Measurements from ENCODE around the gene B3GAT1. TPM values are rescaled to one million over a fixed set of nuclear protein-coding genes. Genes with fewer than 3 reads are reported as not detected.
A peak's percentile ranks its signal among the peaks of the same experiment; 100 is the strongest.

B3GAT1 gene
- polyA plus RNA-seq, 1 donor: 4.8 TPM

- DNase-seq: no peak
Measured at GRCh38 chr11:134371436-134372185, 40.4 kb downstream of the B3GAT1 start.

DNA sequence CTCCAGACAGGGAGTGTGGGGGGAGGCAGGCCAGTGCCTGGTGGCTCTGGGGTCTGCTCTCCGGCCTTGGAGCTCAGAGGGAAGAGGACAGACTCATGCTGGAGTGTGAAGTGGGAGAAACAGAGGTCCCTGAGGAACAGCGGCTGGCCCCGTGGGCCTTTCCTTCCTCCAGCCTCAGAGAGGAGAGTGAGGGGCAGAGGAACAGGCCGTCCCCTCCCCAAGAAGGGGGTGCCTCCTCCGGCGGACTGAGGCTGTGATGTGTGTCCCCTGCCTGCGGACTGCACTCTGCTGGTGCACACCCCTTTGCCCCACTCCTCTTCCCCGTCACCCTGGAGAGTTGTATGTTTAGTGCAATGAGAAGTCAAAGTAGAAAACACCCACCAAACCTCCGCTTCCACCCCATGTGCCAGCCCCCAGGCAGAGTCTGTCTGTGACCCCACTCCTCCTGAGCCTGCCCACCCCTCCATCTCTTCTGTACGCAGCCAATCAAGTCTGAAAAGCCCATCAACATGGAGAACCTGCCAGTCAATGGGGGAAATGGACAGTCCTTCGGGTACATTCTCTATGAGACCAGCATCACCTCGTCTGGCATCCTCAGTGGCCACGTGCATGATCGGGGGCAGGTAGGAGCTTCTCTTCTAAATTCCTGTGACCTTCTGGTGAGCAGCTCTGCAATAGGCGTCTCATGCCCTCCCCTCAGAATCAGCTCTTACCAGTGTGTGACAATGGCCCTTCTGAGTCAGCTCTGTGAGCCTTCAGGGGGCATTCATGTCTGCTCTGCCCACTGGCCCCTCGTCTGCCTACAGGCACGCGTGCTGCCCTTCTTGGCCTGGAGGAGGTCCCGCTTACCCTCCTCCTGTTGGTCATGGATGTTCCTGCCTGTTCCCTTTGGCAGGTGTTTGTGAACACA, 41.3 kb downstream of the B3GAT1 start:
- DNase-seq: no peak

- DNase-seq: no peak
Measured at GRCh38 chr11:134369656-134370525, 42.2 kb downstream of the B3GAT1 start.

DNA sequence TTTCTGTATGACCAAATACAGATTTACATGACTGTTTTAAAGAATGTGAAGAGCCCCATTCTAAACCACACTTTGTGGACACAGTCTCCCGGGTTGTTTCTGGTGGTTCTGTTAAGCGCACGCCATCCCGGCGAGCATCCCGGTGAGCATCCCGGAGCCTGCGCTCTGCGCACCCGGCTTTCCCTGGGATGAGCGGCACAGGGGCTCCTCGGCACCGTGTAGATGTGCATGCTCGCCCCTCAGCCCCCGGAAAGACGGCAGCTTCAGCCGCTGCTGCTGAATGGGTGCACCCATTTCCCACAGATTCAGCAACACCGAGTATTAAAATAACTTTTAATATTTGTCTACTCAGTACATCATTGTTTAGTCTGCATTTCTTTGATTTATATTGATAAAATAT, 44.3 kb downstream of the B3GAT1 start:
- no peak for DNase-seq

DNA sequence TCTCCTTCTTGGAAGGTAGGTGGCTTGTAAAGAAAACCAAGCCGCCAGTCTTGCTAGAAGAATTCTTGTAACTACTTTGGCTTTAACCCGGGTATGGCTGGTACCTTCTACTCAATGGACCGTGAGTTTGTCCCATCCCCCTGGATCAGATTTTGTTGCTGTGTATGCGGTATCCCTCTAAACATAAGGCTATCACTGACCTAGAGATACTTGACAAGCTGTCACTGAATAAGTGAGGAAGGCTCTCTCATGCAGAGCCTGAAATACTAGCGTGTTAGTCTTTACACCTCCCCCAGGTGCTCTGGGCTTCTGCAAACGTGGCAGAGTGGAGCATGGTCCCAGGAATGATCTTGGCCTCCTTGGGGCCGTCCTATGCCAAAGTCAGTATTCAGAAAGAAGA, 45.8 kb downstream of the B3GAT1 start:
- no peak for DNase-seq

DNA sequence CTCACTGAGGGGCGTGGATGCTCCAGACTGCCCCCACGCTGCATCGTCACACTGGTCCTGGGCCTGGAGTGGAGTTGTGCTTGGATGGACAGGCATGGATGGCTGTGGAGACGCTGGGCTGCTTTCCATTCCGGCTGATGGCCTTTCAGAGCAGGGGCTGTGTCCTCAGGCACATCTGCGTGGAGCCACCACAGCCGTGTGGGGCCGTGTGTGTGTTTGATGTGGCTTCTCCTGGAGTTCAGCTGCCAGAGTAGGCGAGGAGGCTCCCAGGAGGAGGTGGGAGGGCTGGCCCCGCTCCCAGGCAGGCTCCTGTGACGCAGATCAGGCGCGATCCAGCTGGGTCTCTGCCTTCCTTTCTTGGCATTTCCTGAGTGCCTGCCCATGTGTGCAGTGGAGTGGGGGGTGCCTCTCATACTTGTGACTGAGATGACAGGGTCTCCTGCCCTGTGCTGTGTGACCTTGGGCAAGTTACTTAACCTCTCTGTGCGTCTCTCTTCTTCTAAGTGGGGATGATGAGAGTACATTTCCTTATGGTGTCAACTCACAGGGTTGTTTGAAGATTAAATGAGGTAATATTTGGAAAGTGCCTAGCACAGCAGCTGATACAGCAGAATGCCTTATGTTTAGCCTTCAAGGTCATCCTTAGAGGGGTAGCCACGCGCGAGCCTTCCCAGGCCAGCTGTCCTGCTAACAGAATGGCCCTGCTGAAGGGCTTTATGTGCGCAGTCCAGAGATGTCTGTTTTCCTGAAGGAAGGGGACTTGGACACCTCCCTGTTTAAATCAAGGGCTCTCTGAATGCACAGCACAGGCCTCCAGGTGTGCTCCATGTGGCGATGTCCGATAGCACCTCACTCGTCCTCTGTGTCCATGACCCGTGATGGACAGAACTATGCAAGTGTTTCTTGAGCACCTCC, 46.8 kb downstream of the B3GAT1 start:
- no peak for DNase-seq

DNA sequence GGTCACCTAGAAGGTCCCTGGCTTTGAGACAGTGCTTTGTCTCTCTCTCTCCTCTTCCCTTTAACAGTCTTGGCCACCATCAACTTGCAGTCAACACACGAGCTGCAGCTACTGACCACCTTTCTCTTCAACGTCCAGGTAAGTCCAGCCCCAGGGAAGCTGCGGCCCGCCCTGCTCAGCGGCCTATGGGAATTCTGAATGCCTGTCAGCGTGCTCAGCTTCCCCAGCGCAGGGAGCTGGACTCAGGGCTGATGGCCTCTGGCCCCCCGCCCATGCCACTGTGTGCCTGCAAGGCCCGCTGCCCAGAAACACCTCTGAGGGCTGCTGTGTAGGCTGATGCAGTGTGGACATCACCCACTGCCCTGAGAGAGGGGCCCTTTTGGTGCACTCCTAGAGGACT, 47.8 kb downstream of the B3GAT1 start:
- DNase-seq: no peak

GRCh38 chr11:134363592-134363991, 48.5 kb downstream of the B3GAT1 start:
- no peak for DNase-seq

GRCh38 chr11:134363161-134363560, 48.9 kb downstream of the B3GAT1 start:
- DNase-seq: no peak

DNA sequence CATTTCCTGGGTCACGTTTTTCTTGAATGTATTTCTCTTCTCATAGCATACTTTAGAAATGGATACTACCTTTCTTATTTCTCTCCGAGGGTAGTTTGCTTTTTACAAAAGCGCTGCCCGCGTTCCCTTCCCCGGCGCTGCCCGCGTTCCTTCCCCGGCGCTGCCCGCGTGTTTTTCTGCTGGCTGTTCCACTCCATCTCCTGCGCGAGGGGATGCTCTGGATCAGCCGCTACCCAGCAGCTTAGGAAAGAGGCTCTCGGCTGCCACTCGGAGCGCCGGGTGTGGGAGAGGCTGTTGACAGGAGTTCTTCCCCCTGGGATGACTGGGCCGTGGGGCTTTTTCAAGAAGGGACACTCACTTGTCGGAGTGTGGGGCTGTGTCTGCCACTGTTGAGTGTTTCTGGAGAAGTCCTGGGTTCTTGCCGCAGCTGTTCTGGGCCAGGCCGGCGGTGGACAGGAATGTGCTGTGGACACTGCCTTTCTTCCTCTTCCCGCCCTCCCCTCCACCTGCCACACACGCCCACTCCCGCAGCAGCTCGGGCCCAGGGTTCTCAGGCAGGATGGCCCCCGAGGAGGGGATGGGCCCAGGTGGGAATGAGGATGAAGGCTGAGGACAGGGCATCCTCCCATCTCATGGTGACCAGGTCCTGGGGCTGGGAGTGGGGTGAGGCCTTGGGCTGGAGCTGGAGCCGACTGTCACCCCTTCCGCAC, 49.7 kb downstream of the B3GAT1 start:
- DNase-seq: no peak

GRCh38 chr11:134361661-134362060, 50.4 kb downstream of the B3GAT1 start:
- no peak for DNase-seq

DNA sequence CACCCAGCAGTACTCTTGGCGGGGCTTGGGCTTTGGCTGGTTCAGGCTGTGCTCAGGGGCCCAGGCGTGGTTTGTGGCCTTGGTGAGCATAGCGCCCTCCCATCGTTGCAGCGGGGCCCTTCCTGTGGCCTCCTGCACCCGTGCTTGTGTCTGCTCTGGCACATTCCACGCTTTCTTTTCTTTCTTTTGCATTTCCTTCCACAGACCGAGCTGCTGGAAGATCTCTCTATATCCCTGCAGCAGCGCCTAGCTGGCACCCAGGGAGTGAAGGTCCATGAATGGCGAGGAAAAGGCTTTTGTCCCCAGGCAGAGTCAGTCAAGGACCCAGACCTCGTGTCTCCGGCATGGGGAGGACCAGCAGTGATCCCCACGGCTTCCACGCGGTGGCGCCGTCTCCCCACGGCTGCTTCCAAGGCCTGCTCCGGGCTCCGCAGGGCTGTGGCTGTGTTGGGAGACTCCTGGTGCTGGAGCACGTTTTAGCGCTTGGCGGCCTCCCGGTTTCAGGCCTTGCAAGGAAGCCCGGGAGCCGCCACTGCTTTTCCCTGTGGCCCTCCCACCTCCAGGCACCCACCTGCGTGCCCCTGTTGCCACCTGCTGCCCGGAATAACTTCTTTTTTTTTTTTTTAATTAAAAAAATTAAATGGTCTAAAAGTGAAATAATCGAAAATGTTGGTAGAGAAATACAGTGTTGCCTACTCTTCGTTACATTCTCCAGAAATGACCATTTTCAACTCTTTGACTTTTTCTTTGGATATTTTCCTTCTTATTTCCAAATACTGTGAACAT, 51.8 kb downstream of the B3GAT1 start:
- peak; percentile 72 for DNase-seq

DNA sequence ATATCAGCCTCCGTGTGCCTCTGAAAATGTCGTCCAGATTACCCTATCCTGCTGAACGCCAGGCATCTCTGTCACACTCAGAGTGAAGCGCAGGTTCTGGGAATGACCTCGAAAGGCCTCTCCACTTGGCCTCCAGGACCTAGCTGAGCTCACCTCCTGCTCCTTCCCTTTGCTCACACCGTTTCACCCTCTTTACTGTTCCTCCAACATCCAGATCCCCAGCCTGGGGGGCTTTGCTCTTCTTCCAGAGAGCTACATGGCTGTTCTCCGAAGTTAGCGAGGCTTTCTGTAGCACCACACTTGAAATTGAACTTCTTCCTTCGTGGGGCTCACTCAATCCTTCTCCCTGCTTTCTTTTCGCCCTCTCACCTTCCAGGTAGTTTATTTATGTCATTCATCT, 52.4 kb downstream of the B3GAT1 start:
- no peak for DNase-seq

GRCh38 chr11:134358856-134359490, 53.1 kb downstream of the B3GAT1 start:
- DNase-seq: no peak

DNA sequence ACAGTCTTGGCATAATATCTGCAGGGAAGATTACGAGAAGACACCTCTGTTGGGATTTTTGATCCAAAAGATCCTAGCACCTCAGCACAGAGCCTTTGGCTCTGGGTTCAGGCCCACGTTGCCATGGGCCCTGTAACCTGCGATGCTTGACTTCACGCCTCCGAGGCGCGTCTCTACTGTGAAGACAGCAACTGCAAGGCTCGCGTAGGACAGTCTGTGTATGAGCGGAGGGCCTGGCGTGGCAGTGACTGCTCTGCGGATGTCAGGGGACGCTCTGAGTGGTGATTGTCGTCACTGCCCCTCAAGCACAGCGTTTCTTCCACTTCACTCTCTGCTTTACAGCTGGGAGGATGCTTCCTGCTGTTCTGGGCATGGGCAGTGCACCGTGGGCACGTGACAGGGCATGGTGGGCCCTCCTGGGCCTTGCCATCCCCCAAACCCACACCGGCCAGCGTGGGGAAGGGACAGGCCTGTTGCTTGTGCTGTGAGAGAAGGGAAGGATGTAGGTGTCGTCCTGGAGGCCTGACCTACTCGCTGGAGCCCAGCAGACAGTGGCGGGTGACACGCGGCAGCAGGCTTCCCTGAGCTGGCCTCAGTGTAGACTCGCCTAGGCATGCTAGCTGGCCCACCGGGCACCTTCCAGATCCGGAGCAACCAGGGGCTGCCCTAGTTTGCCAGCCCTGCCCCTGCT, 53.7 kb downstream of the B3GAT1 start:
- no peak for DNase-seq

GRCh38 chr11:134357545-134357839, 54.5 kb downstream of the B3GAT1 start:
- no peak for DNase-seq

DNA sequence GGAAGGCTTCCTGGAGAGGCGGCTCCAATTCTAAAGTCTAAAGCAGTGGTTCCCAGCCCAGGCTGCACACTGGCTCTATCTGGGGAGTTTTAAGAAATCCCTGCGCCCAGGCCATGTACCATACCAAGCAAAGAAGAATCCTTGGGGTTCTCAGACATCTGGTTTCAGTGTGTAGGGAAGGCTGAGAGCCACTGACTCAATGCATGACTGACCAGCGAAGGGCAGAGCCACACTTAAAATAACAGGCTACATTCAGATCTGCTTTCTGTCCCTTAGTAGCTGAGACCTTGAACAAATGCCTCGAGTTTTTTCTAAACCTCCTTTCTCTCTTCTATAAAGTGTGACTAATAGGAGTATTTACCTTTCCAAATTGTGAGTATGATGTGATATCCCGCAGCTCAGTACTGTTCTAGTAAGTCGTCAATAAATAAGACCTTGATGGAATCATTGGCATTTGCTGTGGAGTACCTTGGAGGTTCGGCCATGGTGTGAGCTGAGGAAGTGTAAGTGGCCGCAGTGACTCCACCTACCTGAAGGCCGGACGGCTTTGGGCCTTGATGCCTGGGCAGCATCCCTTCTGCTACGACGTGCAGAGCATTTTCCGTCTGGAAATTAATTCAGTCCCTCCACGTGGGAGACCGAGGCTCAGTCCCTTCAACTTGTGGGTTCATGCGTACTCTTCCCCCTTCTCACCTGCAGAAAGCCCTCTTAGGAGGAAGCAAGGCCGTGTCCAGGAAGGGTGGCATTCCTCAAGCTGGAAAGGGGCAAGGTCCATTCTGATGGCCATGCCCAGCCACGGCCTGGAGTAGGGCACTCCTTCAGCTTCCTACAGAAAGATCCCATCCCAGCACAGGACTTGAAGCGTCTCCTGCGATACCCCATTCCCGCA, 55.1 kb downstream of the B3GAT1 start:
- no peak for DNase-seq

- no peak for DNase-seq
Measured at GRCh38 chr11:134355656-134356055, 56.4 kb downstream of the B3GAT1 start.

All from left kidney (tissue), 2 donors.